Measurements from ENCODE around the gene AMOTL1.
"Not testable (repeated sequence)": the region's sequence is repeated elsewhere in the genome, so short reads cannot be mapped to it uniquely, and the experiment has no call there.

AMOTL1 gene

DNA sequence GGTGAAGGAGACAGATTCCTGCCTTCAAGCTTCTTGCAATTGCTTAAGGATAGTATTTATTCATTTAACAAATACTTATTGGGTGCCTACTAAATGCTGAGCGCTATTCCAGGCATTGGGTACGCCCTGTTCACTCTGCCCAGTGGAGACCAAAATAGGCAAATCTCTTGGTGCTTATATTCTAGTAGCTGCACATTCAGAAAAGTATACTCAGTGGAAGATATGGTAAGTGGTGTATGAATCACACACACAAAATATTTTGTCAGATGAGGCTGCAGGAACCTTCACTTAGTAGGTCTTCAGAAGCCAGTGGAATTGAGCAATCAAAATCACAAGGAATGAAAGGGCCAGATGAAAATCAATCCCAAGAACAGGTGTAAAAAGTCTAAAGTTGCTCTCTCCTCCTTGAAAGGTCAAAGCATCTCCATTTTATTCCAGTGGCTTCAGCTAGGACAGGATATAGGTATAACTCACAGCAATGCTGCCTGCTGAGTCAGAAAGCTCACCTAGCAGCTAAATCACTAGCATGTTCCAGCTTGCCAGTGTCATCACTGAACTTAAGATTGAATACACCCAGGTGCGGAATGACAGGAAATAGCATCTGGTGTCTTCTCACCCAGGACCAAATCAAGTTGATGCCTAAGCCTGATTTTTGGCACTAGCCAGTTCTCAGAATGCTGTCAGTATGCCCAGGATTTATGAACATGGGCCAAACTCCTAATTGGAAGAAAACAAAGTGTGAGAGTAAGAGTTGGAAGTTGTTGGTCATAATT lies 83.9 kb downstream of the AMOTL1 start:
- DNase-seq: no peak

DNA sequence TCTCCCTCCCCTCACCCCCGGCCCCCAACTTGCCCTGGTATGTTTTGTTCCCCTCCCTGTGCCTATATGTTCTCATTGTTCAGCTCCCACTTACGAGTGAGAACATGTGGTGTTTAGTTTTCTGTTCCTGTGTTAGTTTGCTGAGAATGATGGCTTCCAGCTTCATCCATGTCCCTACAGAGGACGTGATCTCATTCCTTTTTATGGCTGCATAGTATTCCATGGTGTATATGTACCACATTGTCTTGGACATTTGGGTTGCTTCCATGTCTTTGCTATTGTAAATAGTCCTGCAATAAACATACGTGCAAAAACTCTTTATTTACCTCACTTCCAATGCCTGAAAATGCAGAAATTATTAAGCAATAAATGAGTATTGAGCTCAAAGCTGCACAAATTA lies 85.1 kb downstream of the AMOTL1 start:
- not testable (repeated sequence) for DNase-seq

- no peak for DNase-seq
Measured at GRCh38 chr11:94853836-94854235, 85.7 kb downstream of the AMOTL1 start.

GRCh38 chr11:94854770-94855633 lies 86.8 kb downstream of the AMOTL1 start:
- no peak for DNase-seq

- DNase-seq: no peak
Measured at GRCh38 chr11:94855666-94856065, 87.5 kb downstream of the AMOTL1 start.

- DNase-seq: no peak
Measured at GRCh38 chr11:94856443-94856842, 88.3 kb downstream of the AMOTL1 start.

- DNase-seq: no peak
Measured at GRCh38 chr11:94857337-94857736, 89.2 kb downstream of the AMOTL1 start.

DNA sequence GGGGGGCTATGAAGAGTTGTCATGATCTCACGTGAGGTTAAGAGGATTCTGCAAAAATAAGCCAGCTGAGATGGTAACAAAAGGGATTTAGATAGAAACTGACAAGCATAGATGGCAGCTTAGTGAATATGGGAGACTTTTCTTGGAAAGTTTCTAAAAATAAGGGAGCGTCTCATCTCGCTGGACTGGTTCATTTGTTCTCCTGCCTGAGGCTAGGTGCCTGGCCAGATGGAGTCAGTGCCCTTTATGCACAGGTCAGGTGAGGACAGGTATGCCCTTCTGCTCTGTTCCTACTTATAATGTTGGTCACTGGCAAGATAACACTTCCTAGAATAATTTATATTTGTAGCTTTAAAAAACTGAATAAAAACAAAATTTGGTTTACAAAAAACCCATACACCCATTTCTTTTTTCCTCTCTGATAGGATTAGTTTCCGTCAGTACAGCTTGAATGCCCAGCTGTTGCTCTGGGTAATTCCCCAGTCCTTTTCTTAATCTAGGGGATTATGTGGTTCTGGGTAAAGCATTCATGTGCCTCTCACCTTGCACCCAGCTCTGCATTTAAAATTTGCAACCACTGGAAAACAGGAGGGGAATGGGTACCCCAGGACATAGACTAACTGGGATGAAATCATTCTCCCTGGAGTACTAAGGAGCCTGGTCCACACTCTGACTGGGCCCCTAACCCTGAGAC lies 90.0 kb downstream of the AMOTL1 start:
- no peak for DNase-seq

- no peak for DNase-seq
Measured at GRCh38 chr11:94860333-94860732, 92.2 kb downstream of the AMOTL1 start.

DNA sequence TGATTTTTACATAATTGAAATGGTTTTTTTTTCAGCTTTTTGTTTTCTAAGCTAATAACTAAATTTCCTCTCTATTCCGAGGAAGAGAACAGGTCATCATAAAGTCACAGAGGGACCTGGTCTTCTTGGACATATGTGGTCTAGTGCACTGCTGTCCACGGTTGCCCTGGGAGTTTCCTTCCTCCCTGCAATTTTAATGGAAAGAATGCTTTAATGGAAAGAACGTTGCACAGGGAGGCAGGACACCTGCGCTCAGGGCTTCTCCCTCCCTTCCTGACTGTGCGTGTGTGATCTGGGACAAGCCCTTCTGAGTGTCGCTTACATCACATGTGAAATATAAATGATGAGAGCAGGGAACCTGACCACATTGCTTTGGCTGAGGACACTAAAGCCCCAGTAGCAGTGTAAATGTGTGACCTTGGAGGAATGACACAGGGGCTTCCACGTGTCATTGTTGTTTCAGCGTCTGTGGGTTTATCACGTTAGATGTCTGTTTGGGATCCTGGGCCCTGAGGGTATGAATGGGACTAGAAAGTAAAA lies 93.2 kb downstream of the AMOTL1 start:
- DNase-seq: no peak

DNA sequence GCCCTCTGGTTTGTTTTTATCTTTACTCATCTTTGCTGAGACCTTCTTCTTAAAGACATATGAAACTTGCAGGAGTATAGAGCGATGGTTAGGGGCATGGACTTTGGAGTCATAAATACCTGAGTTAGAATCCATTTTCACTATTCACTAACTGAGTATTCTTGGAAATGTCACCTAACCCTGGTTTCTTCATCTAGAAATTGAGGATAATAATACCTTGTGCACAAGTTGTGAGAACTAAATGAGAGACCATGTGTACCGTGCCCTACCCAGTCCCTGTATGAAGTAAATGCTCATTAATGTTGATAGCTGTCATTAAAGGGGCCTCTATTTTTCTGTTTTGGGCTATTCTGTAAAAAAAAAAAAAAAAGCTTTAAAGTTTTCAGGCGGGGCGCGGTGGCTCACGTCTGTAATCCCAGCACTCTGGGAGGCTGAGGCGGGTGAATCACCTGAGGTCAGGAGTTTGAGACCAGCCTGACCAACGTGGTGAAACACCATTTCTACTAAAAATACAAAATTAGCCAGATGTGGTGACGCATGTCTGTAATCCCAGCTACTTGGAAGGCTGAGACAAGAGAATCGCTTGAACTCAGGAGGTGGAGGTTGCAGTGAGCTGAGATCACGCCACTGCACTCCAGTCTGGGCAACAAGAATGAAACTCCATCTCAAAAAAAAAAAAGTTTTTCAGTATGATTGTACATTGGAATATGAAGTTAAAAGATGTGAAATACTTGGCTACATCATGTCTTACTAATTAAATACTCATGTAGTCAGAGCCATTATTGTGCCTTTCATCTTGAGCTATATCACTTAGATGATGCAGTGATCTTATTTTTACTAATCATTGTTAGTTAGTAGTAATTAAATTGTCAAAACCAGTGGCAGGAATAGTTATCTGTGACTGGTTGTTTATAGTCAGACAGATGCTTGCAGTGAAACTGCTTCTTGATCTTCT lies 95.0 kb downstream of the AMOTL1 start:
- DNase-seq: no peak

GRCh38 chr11:94864506-94865045 lies 96.4 kb downstream of the AMOTL1 start:
- DNase-seq: no peak

GRCh38 chr11:94866231-94866822 lies 98.2 kb downstream of the AMOTL1 start:
- DNase-seq: no peak

DNA sequence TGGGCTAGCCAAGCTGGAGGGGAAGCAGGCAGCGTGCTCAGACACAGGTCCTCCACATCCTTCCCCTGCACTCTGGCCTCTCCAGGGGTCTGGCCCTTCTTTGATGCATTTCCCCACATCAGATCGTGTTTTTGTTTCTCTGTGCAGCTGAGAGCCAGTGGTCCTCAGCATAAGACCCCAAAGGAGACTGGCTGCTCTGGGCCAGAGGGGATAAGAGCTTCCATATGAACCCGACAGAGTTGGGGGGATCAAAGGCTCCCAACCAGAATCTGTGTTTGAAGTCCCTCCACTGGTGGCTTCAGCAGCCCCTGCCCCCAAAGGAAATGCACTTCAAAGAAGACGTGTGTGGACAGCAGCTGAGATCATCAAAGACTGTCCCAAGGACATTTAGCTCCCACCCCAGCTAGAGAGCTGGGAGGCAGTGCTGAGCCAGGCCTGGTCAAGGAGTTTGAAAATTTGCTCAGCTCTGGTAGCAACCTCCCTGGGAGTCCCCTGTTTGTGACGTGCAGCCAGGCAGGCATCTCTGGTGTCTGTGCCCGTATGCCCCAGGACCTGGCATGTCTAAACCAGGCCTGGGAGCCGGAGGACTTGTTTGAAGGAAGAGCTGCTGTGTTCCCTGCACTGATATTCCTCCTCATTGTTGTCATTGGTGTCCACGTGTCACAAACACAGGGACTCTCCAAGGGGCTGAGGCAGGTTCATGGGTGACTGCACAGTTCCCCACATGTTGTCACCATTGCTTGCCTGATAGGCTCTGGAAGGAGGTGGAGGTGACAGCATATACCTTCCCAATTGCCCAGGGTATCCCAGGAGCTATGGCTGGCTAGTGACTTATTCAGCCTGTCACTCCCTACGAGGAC lies 99.0 kb downstream of the AMOTL1 start:
- DNase-seq: no peak

DNA sequence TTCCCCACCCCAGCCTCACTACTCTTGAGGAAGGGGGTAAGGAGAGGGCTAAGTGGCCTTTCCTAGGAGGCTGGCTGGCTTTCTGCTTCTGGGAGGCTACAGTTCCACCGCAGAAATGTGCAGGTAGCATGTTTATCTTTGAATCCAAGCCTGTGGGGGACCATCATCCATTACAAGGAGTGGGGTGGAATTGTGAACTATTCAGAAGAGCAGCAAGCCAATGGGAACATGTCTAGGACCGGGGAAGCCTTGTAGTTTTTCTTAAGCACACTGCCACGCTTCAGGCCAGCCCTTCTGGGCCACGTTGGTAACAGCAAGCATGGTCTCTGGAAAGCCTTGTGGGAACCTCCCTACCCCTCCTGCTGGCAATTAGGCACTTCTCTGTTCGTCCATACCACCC lies 100.3 kb downstream of the AMOTL1 start:
- no peak for DNase-seq

DNA sequence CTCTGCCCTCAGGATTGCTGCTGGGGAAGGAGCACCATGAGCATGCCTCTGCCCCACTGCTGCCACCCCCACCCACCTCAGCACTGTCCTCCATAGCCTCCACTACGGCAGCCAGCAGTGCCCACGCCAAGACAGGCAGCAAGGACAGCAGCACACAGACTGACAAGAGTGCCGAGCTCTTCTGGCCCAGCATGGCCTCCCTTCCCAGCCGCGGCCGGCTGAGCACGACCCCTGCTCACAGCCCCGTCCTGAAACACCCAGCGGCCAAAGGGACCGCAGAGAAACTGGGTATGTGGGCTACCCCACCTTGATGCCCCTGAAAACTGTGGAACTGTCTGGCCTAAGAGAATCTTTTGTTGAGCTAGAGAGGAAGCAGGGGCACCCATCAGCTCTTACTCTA lies 101.0 kb downstream of the AMOTL1 start:
- DNase-seq: no peak

DNA sequence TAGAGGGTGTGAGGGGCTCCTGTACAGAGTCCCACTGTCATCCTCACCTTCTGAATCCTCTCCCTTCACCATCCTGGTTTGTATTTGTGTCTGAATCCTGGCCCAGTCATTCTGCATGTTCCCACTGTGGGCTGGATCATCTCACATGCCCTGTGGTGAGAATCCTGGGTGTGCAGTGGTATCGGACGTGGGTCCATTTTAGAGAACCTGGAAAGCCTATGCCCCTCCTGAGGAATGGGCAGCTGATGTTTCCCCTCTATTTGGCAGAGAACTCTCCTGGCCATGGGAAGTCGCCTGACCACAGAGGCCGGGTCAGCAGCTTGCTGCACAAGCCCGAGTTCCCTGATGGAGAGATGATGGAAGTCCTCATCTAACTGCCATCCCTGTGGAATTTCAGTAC lies 102.3 kb downstream of the AMOTL1 start:
- DNase-seq: no peak

DNA sequence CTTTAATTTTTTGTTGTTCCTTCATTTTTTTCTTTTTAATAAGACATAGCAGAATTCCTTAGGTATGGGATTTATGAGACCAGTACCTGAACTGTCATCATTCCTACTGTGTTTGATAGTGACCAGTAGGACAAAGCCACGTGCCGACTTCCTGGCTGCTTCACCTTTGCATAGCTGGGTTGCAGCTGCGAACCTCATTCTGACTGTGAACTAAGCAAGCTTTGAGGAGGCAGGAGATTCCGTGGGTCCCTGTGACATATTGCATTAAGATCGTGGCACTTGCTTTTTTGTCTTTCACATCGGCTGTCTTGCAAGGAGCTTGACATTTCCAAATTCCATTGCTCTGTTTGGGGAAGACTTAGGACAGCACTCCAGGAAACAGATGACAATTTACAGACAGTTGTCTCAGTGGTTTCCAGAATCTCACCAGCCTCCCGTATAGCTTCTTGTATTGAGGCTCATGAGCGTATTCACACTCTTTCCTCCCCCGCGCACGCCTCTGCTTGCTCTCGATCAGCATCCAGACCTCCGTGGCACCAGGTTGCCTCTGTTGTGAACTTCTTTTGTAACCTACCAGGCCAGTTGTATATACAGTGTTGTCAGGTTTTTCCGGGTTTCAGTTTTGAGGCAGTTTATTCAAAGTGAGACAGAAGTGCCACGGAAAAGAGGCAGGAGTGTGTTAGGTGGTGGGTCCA lies 103.5 kb downstream of the AMOTL1 start:
- no peak for DNase-seq
